Measurements from ENCODE around the gene LIN28B. TPM values are rescaled to one million over a fixed set of nuclear protein-coding genes. Genes with fewer than 3 reads are reported as not detected.

Gene LIN28B
- total RNA-seq, 1 donor from 2014 or later: not detected

DNA sequence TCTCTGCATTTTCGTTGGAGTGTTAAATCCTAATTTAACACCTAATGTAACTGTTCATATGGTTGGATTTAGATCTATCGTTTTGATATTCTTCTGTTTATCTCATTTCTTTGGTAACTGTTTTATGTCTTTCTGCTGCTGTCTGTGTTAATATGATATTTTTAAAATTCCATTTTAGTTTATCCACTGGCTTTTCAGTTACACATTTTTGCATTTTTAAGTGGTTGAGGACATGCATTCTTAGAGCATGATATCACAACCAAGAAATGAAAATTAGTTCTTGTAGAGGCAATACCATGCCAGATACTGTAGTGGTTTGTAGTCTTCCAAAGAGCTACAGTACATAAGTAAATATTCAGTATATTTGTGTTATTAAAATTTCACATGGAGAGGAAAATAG lies 58.6 kb downstream of the LIN28B start:
- TF ChIP-seq, protein P1, sequence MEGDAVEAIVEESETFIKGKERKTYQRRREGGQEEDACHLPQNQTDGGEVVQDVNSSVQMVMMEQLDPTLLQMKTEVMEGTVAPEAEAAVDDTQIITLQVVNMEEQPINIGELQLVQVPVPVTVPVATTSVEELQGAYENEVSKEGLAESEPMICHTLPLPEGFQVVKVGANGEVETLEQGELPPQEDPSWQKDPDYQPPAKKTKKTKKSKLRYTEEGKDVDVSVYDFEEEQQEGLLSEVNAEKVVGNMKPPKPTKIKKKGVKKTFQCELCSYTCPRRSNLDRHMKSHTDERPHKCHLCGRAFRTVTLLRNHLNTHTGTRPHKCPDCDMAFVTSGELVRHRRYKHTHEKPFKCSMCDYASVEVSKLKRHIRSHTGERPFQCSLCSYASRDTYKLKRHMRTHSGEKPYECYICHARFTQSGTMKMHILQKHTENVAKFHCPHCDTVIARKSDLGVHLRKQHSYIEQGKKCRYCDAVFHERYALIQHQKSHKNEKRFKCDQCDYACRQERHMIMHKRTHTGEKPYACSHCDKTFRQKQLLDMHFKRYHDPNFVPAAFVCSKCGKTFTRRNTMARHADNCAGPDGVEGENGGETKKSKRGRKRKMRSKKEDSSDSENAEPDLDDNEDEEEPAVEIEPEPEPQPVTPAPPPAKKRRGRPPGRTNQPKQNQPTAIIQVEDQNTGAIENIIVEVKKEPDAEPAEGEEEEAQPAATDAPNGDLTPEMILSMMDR (conservative IDR thresholded peaks at IDR 0.05; ENCODE audit: low read depth, low read length): no peak
- DNase-seq (ENCODE audit: low read depth): no peak
- no peak overlapping the region for H3K4me3 ChIP-seq (ENCODE audit: low read depth, low read length)

DNA sequence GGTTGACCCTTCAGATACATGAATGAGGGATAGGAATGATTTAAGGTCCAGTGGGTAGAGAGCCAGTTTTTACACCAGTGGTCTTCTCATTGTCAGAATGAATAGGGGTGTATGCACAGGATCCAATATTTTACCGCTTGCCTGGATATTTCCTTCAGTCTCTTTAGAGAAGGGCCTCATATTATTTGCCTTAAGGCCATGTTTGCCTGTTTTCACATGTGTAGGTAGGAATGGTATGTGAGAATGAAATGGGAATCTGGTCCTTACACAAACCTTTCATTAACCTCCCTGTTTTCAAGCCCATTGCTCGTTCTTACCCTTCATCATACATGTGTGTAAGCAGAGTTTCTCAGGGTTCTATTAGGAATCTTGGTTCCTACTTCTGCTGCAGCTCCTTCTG lies 62.4 kb downstream of the LIN28B start:
- no peak for DNase-seq (ENCODE audit: low read depth)
- no peak overlapping the region for H3K4me3 ChIP-seq (ENCODE audit: low read depth, low read length)
- TF ChIP-seq, protein P1 (conservative IDR thresholded peaks at IDR 0.05; ENCODE audit: low read depth, low read length): no peak

DNA sequence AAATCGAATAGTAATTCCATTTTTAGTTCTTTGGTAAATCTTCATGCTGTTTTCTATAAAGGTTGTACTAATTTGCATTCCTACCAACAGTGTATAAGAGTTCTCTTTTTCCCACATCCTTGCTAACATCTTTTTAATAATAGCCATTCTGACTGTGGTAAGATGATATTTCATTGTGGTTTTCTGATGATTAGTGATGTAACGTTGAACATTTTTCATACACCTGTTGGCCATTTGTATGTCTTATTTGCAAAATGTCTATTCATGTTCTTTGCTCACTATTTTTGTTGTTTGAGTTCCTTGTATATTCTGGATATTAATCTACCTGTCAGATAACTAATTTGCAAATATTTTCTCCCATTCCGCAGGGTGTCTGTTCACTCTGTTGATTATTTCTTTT lies 64.5 kb downstream of the LIN28B start:
- H3K4me3 ChIP-seq (ENCODE audit: low read depth, low read length): no peak overlapping the region
- DNase-seq (ENCODE audit: low read depth): no peak
- TF ChIP-seq, protein P1 (conservative IDR thresholded peaks at IDR 0.05; ENCODE audit: low read depth, low read length): no peak

DNA sequence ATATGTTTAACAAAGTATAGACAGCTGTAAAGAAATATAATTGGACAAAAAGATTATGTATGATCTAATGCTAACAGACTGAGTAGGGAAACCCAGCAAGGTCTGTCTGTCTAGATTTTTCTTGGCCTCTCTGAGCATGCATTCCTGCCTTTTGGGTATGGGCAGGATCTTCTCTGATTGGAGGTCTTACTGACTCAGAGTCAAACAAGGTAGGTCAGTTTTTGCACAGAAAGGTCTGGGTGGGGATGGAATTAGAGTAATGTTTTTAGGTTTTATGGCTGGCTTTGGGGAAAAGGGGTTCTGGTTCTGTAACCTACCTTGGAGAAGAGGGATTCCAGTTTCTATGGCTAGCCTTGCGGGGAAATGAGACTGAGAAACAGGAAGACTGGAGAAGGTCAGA lies 65.5 kb downstream of the LIN28B start:
- DNase-seq (ENCODE audit: low read depth): no peak

DNA sequence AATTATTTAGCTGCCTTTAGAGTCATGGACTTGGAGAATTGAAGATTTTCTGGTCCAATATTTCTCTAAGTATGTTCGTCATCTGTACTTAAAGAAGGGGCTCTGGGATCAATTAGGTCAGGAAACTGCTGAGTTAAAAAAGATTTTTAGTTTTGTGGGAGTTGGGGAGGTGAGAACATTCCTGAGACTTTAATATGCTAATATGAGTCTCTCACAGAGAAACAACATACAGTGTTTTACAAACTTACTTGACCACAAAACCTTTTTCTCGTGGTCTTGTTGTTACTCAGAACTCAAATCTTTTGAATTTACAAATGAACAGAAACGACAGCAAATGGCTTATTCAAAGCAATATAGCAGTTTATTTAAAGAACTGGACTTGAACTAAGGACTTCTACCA lies 67.9 kb downstream of the LIN28B start:
- H3K4me3 ChIP-seq (ENCODE audit: low read depth, low read length): no peak overlapping the region
- TF ChIP-seq, protein P1 (conservative IDR thresholded peaks at IDR 0.05; ENCODE audit: low read depth, low read length): no peak
- no peak for DNase-seq (ENCODE audit: low read depth)

More for the DNA sequence above, 65.5 kb downstream of the LIN28B start:
- TF ChIP-seq, protein P1 (conservative IDR thresholded peaks at IDR 0.05; ENCODE audit: low read depth, low read length): no peak
- H3K4me3 ChIP-seq (ENCODE audit: low read depth, low read length): no peak overlapping the region

DNA sequence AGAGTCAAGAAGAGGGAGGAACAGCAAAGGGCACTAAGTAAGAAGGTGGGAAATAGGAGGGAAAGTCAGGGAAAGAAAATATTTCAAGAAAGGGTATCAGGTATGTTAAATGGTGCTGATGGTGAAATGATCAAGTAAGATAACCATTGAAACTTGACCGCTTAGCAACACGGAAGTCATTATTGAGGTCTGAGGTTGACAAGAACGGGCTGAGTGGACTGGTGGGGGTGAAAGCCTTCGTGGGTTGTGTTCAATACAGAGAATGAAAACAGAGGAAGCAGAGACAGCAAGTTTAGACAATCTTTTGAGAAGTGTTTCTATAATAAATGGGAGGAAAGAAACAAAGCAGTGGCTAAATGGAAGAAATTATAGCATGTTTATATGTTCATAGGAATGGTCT lies 72.0 kb downstream of the LIN28B start:
- TF ChIP-seq, protein P1 (conservative IDR thresholded peaks at IDR 0.05; ENCODE audit: low read depth, low read length): no peak
- no peak for DNase-seq (ENCODE audit: low read depth)
- no peak overlapping the region for H3K4me3 ChIP-seq (ENCODE audit: low read depth, low read length)

DNA sequence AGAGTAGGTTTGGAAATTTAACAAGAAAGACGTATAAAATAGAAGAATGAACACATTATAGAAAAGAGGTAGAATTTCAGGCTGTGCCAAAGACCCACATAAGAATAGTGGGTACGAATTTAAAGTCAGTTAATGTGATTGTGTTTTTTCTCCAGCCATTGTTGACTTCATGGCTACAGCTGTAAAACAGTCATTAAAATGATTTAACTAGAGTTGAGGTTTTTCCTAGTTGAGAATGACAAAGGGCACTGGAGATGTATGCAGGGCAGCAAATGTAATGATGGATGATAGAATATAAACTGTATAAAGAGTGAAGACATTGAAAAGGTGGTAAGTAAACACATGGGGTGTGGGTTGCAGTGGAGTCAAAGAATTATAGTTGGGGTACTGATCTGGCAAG lies 72.7 kb downstream of the LIN28B start:
- no peak for DNase-seq (ENCODE audit: low read depth)
- H3K4me3 ChIP-seq (ENCODE audit: low read depth, low read length): no peak overlapping the region
- TF ChIP-seq, protein P1 (conservative IDR thresholded peaks at IDR 0.05; ENCODE audit: low read depth, low read length): no peak

Measured in epithelial cell of proximal tubule (primary cell).